MM.1S (cell line): ENCODE data around the gene C19orf67.

Experiments used
- DNase-seq: peaks from one replicate; pipeline ENCODE4 v3.0.0-alpha.2; 2015
- H2AFZ ChIP-seq: fragments of 300-600 bp; sonication (generic); 2 replicates; pipeline ENCODE4 v1.6.0; 2016; ENCODE audit warnings: antibody characterized with exemption, low read length
- H3F3A ChIP-seq: fragments of 300-600 bp; sonication (generic); 2 replicates; pipeline ENCODE4 v1.6.1; 2016; ENCODE audit warnings: mild to moderate bottlenecking, antibody characterized with exemption, low read length, moderate library complexity, mixed read lengths; ENCODE audit not compliant: insufficient read depth
- H3K27ac ChIP-seq: fragments of 300-600 bp; sonication (generic); 2 replicates; pipeline ENCODE4 v1.5.1; 2016; ENCODE audit warnings: mild to moderate bottlenecking, low read length
- H3K27me3 ChIP-seq: fragments of 300-600 bp; sonication (generic); replicated peaks from 2 replicates; pipeline ENCODE4 v1.6.0; 2016; ENCODE audit warnings: low read length; ENCODE audit not compliant: insufficient read depth
- H3K36me3 ChIP-seq: fragments of 300-600 bp; sonication (generic); replicated peaks from 2 replicates; pipeline ENCODE4 v1.6.1; 2016; ENCODE audit warnings: mild to moderate bottlenecking, low read length, mixed read lengths; ENCODE audit not compliant: insufficient read depth
- H3K4me1 ChIP-seq: fragments of 300-600 bp; sonication (generic); 2 replicates; pipeline ENCODE4 v1.6.1; 2016; ENCODE audit warnings: low read length, mixed read lengths
- H3K4me2 ChIP-seq: fragments of 300-600 bp; sonication (generic); 2 replicates; pipeline ENCODE4 v1.6.0; 2016; ENCODE audit warnings: low read depth, low read length
- H3K4me3 ChIP-seq: fragments of 300-600 bp; sonication (generic); 2 replicates; pipeline ENCODE4 v1.5.1; 2016; ENCODE audit warnings: low read length, mixed read lengths
- H3K79me2 ChIP-seq: fragments of 300-600 bp; sonication (generic); 2 replicates; pipeline ENCODE4 v1.6.1; 2016; ENCODE audit warnings: mixed run types, low read length, mixed read lengths
- H3K9ac ChIP-seq: fragments of 300-600 bp; sonication (generic); 2 replicates; pipeline ENCODE4 v1.6.1; 2016; ENCODE audit warnings: low read length, mixed read lengths
- H3K9me2 ChIP-seq: fragments of 300-600 bp; sonication (generic); replicated peaks from 2 replicates; pipeline ENCODE4 v1.6.1; 2016; ENCODE audit warnings: mild to moderate bottlenecking, low read length, mixed read lengths; ENCODE audit not compliant: insufficient read depth
- H3K9me3 ChIP-seq: fragments of 300-600 bp; sonication (generic); replicated peaks from 2 replicates; pipeline ENCODE4 v1.6.1; 2016; ENCODE audit warnings: mild to moderate bottlenecking, low read length, mixed read lengths; ENCODE audit not compliant: insufficient read depth
- H4K20me1 ChIP-seq: fragments of 300-600 bp; sonication (generic); 2 replicates; pipeline ENCODE4 v1.6.1; 2016; ENCODE audit warnings: mild to moderate bottlenecking, low read length, moderate library complexity, mixed read lengths; ENCODE audit not compliant: insufficient read depth
- CTCF ChIP-seq: fragments of 300-600 bp; sonication (generic); IDR thresholded peaks from 2 replicates; pipeline ENCODE4 v1.5.1; 2016; ENCODE audit warnings: antibody characterized with exemption, low read length, mixed read lengths
- EZH2 ChIP-seq: fragments of 300-600 bp; sonication (generic); optimal IDR thresholded peaks from 2 replicates; pipeline ENCODE3; 2017; ENCODE audit warnings: low read depth, mild to moderate bottlenecking, antibody characterized with exemption, low read length, mixed read lengths
- EZH2phosphoT487 ChIP-seq: fragments of 300-600 bp; sonication (generic); IDR thresholded peaks from 2 replicates; pipeline ENCODE4 v1.6.1; 2018; ENCODE audit warnings: antibody characterized with exemption, low read length

The C19orf67 gene

DNA sequence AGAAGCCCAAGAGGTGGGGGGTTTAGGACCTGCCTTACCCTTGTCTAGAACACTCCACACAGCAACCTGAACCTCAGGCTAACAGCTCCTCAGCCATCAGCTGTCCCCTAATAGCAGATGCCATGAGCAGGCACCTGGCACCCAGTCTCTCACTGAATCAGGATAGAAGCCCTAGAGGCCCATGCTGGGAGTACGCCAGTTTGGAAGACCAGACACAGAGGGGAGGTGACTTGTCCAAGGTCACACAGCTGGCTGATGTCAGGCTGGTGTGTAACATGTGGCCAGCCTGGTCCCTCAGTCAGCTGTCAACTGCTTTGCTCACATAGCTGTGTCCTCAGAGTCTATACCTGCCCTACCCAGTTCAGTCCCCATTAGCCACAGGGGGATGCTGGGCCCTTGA lies 17.7 kb upstream of the C19orf67 start:
- H3K4me1 ChIP-seq: peaks cover 19% of the 10 kb centered on the region
- H4K20me1 ChIP-seq: no peaks in the 10 kb centered on the region
- 0 out of 2 replicates have a peak overlapping the region, but pooled peaks have one; percentile 57 for H2AFZ ChIP-seq
- TF ChIP-seq EZH2phosphoT487: no peak
- no peak for TF ChIP-seq EZH2
- TF ChIP-seq CTCF: peak; percentile 33
- 0 out of 2 replicates have a peak overlapping the region, but pooled peaks have one; percentile 25 for H3K4me3 ChIP-seq
- peak; percentile 62 for DNase-seq
- peak overlapping the region; percentile 38; the same call in 1 of the 2 replicates for H3K9ac ChIP-seq
- peak overlapping the region; percentile 78 for H3K27ac ChIP-seq
- H3K9me3 ChIP-seq: no peaks in the 10 kb centered on the region
- H3K36me3 ChIP-seq: no peaks in the 10 kb centered on the region
- H3K4me2 ChIP-seq: peak overlapping the region; percentile 73
- peaks cover 22% of the 10 kb centered on the region for H3F3A ChIP-seq
- H3K79me2 ChIP-seq: no peaks in the 10 kb centered on the region
- no peaks in the 10 kb centered on the region for H3K27me3 ChIP-seq
- H3K9me2 ChIP-seq: no peaks in the 10 kb centered on the region

DNA sequence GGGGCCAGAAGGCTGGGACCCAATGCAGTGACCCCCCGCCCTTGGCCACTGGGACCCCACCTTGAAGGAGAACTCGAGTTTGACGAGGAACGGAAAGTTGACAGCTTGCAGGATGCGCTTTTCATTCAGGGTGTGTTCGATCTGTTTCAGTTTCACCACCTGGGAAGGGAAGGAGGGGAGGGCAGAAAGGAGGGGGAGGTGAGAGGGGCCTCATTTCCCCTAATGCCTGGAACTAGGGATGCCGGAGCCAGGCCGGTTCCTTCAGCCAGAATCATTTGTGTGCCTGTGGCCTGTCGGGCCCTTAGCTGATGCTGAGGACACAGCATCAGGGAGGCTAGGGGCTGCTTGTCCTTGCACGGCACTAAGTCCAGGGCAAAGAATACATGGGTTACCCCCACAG lies 17.2 kb upstream of the C19orf67 start:
- H3K79me2 ChIP-seq: no peaks in the 10 kb centered on the region
- H4K20me1 ChIP-seq: no peaks in the 10 kb centered on the region
- DNase-seq: peak; percentile 40
- H3K27ac ChIP-seq: peak overlapping the region; percentile 78
- peaks cover 19% of the 10 kb centered on the region for H3K4me1 ChIP-seq
- H3K9ac ChIP-seq: peak overlapping the region; percentile 38
- H3K4me3 ChIP-seq: peak overlapping the region; percentile 25
- no peaks in the 10 kb centered on the region for H3K27me3 ChIP-seq
- H3F3A ChIP-seq: peaks cover 22% of the 10 kb centered on the region
- H3K9me3 ChIP-seq: no peaks in the 10 kb centered on the region
- H3K36me3 ChIP-seq: no peaks in the 10 kb centered on the region
- TF ChIP-seq EZH2phosphoT487: no peak
- TF ChIP-seq EZH2: no peak
- TF ChIP-seq CTCF: no peak
- H2AFZ ChIP-seq: peak overlapping the region; percentile 57
- H3K9me2 ChIP-seq: no peaks in the 10 kb centered on the region
- H3K4me2 ChIP-seq: peak overlapping the region; percentile 73

DNA sequence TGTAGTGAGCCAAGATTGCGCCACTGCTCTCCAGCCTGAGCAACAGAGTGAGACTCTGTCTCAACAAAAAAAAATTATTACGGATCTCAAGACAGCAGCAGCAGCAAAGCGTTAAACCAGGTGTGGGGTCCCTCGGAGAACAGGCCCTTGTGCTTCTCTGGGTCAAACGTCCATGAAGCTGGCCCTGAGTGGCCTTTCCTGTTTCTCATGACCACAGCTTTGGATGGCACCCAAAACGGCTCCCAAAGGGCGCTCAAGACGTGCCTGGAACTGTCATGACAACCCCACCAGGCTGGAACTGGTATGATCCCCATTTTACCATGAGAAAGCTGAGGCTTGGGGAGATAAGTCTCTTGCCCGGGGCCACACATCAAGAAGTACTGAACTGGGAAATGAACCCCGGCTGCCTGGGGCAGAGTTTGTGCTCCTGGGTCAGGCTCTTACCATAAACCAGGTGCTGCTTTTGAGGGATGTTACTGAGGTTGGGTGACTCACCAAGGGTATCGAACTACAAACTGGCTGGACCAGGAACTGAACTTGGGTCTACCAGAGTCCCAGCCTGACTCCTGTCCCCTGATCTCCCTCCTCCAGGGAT lies 16.6 kb upstream of the C19orf67 start:
- no peaks in the 10 kb centered on the region for H3K9me2 ChIP-seq
- TF ChIP-seq EZH2phosphoT487: no peak
- TF ChIP-seq CTCF: no peak
- no peak for TF ChIP-seq EZH2
- H3K27me3 ChIP-seq: no peaks in the 10 kb centered on the region
- H3K4me1 ChIP-seq: peaks cover 19% of the 10 kb centered on the region
- H3K79me2 ChIP-seq: no peaks in the 10 kb centered on the region
- H3K9me3 ChIP-seq: no peaks in the 10 kb centered on the region
- peak overlapping the region; percentile 73 for H3K4me2 ChIP-seq
- peak overlapping the region; percentile 25 for H3K4me3 ChIP-seq
- peak overlapping the region; percentile 78; the same call in 1 of the 2 replicates for H3K27ac ChIP-seq
- H4K20me1 ChIP-seq: no peaks in the 10 kb centered on the region
- H3F3A ChIP-seq: peaks cover 22% of the 10 kb centered on the region
- H3K36me3 ChIP-seq: no peaks in the 10 kb centered on the region
- H2AFZ ChIP-seq: peak overlapping the region; percentile 57
- DNase-seq: peak; percentile 27
- H3K9ac ChIP-seq: peak overlapping the region; percentile 38
